NCI-H146 (cell line): ENCODE measurements around the gene PDE6A.

Experiments used
- DNase-seq: peaks from one replicate; lab custom pipeline; 2025; lab: John Stamatoyannopoulos, UW

Gene PDE6A

DNA sequence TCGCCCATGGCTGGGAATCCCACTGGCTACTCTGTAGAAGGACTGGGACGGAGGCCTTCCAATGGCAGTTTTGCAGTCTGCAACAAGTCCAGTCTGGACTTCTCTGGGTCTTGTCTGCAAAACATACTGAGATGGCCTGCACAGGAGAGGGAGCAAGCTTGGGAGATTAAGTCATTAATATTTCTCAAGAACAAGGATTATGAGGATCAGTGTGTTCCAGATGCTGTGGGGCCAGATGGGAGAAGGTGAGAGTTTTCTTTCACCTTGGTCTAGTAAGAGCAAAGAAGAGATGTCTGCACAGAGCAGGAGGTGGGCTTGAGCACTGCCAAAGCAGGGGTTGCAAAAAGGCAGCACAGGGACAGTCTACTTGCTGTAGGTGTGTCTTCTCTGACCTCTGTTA is at the start of gene PDE6A:
Gene PDE6A (minus strand): TSS at position 128 of the 400 bp plus-strand sequence. CDS start 120 bp downstream, at position 8.
- no peak for DNase-seq

DNA sequence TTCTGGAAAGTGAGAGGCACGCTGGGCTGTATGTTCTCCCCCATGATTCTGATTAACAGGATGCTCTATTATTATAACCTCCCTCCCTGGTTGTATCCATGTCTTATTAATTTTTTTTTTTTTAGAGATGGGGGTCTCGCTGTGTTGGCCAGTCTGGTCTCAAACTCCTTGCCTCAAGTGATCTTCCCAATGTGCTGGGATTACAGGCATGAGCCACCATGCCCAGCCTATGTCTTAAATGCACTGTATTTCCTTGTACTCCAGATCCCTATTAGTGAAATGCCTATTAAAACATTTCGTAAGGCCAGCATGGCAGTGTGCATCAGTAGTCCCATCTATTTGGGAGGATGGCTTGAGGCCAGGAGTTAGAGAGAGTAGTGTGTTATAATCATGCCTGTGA is 48.9 kb upstream of the PDE6A start:
- no peak for DNase-seq

GRCh38 chr5:149990518-149991376 is 46.2 kb upstream of the PDE6A start:
- DNase-seq = peak; percentile 65

DNA sequence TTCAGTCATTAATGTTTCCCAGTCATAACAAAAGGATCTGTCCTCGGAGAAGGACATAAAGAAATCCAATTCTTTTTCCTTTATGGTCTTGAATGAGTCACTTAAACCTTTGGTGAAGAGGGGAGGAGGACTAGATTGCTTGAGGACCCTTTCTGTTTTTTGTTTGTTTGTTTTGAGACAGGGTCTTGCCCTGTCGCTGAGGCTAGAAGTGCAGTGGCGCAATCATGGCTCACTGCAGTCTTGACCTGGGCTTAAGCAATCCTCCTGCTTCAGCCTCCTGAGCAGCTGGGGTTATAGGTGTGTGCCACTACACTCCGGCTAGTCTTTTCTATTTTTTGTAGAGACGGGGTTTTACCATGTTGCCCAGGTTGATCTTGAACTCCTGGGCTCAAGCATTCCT is 43.5 kb upstream of the PDE6A start:
- no peak for DNase-seq

GRCh38 chr5:149982505-149982904 is 37.9 kb upstream of the PDE6A start:
- no peak for DNase-seq

DNA sequence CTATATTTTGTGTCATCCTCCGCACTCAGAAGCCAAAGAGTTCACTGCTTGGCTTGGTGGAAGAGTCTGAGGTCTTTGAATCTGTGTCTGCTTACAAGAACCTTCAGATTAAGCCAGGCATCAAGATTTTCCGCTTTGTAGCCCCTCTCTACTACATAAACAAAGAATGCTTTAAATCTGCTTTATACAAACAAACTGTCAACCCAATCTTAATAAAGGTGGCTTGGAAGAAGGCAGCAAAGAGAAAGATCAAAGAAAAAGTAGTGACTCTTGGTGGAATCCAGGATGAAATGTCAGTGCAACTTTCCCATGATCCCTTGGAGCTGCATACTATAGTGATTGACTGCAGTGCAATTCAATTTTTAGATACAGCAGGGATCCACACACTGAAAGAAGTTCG is 36.6 kb upstream of the PDE6A start:
- no peak for DNase-seq

DNA sequence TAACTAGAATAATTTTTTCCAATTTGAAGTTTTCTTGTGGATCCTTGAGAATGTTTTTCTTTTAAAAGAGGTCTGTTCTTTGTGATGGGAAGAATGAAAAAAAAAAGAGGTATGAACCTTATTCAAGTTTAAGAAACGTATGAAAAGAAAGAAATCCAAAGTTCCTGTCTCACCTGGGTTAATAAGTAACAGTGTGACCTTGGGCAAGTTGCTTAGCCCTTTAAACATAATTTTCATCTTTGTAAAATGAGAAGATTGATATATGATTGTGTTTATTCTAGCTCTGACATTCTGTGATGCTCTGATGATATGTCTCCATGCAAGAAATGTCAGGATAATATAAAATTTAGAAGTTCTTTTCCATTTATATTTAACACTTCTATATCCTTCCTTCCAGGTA is 35.3 kb upstream of the PDE6A start:
- no peak for DNase-seq

DNA sequence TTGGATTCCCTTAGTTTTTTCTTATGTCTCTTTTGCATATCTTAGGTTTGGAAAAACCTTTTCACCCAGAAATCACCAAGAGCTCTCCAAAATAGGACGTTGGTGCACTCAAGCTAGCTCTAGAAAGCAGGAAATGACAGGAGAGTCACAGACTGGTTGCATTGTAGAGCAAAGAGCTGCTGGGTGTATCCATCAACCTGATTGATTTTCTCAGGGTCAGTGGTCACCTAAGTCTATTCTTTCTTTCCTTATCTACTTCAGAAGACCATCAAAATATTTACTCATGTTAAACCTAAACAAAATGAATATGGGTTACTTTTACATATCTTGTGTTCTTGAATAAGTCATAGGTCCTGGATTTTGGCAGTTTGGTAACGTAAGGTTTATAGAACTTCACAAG is 30.8 kb upstream of the PDE6A start:
- DNase-seq = no peak

GRCh38 chr5:149969181-149969930 is 24.8 kb upstream of the PDE6A start:
- DNase-seq = no peak

DNA sequence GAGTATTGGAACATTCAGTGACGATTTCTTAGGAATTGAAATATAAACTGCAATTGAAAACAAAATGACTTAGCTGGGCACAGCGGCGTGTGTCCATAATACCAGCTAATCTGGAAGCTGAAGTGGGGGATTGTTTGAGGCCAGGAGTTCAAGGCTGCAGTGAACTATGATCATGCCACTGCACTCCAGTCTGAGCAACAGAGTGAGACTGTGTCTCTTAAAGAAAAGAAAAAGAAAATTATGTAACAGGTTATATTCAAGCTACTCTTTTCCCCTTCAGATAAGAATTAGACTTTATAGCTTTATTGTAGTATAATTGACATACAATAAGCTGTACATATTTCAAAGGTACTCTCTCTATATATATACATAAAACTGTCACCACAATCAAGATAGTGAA is 22.4 kb upstream of the PDE6A start:
- DNase-seq = no peak

GRCh38 chr5:149963729-149964128 is 19.1 kb upstream of the PDE6A start:
- no peak for DNase-seq

DNA sequence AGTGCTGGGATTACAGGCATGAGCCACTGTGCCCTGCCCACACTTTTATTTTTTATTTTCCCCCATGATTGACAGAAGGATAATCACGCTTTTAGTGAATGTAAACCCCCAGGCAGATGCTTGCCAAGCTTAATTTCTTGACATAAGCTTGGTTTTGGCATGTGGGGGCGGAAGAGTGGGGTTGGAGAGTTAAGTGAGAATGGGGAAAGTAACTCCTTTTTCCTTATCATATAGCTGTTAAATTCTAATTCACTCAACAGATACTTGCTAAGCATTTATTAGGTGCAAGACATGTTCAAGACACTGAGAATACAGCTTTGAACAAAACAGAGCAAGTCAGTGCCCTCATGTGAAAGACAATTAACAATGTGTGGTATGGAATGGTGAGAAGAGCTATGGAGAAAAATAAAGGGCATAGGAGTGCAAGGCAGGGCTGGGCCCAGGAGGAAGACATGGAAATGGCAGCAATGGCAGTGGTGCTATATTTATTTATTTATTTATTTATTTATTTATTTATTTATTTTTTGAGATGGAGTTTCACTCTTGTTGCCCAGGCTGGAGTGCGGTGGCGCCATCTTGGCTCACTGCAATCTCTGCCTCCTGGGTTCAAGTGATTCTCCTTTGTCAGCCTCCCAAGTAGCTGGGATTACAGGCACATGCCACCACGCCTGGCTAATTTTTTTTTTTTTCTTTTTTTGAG is 18.2 kb upstream of the PDE6A start:
- DNase-seq = no peak

GRCh38 chr5:149961957-149962409 is 17.4 kb upstream of the PDE6A start:
- peak; percentile 16 for DNase-seq

GRCh38 chr5:149961186-149961685 is 16.6 kb upstream of the PDE6A start:
- no peak for DNase-seq

GRCh38 chr5:149960272-149961185 is 15.9 kb upstream of the PDE6A start, which contains the start of gene SLC26A2:
TSS of gene SLC26A2 (plus strand) at chr5:149960758. CDS start at chr5:149977653, 16,895 bp downstream.
- DNase-seq = peak; percentile 96

DNA sequence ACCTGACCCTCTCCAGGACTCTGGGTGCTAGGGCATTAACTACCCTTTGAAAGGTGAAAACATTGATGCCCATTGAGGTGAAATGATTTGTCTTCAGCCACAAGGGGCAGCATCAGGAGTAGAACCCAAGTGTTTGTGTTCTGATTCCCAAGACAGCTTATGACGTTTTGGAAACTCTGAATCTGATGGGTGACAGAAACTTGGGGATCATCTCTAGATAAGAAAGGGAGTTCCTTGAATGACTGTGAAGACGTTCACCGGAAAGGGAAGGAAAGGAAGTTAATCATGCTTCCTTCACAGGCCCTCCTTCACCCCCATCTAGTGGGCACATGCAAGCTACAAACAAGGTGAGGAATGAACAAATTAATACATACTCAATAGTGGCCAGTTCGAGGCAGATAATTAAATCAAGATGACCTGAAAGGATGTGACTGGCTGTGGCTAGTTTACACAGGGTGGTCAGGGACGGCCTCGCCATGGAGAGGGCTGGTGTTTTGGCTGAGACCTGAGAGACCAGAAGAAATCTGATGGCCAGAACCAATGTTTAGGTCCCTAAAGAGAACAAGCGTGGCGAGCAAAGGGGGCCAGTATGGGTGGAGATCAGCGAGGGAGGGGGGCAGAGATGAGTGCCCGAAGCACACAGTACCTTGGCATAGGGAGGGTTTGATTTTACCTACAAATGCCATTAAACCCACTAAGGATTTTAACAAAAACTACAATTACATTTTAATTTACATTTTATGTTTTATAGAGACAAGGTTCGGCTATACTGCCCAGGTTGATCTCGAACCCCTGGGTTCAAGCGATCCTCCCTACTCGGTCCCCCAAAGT is 15.0 kb upstream of the PDE6A start:
- DNase-seq = peak; percentile 44

DNA sequence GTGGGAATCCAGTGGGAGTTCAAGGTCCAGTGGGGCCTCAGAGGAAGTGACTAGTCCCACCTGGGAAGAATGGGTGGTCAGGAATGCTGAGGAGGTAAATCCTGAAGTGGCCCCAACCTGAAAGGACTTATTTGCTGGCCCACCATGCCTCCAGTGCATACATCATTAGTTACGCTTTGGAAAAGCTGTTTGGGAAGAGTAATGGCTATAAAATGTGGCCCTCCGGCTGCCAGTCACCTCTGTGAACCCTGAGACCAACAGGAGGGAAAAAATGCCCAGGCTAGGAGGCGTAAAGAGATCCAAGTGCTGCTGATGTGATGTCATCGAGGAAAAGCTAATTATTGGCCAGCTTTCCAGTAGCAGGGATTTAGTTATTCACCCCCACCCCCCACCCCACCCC is 13.3 kb upstream of the PDE6A start:
- no peak for DNase-seq

DNA sequence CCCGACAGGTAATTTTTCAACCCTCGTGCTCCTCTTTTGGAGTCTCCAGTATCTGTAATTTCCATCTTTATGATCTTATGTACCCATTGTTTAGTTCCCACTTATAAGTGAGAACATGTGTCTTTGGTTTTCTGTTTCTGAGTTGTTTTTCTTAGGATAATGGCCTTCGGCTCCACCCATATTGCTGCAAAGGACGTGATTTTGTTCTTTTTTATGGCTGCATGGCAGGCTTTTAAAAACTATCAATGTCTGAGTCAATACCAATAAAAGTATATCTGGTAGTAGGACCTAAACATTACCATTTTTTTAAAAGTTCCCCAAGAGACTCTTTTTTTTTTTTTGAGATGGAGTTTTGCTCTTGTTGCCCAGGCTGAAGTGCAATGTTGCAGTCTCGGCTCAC is 12.1 kb upstream of the PDE6A start:
- no peak for DNase-seq

DNA sequence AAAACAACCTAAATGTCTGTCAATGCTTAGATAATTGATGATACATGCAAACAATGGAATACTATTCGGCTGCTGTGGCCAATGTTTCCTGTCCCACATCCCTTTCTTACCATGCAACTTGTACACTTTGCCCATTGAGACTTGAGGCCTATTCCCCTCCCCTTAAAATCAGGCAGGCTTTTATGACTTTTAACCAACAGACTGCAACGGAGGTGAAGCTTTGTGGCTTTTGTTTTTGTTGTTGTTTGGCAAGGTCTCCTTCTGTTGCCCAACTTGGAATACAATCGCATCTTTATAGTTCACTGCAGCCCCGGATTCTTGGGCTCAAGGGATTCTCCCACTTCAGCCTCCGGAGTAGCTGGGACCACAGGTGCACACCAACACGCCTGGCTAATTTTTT is 10.2 kb upstream of the PDE6A start:
- DNase-seq = no peak

GRCh38 chr5:149953436-149954121 is 9.0 kb upstream of the PDE6A start:
- peak; percentile 4 for DNase-seq
